T-helper 9 cell (primary cell): Measurements from ENCODE around the gene MYO5C.
"Not testable (repeated sequence)": the region's sequence is repeated elsewhere in the genome, so short reads cannot be mapped to it uniquely, and the experiment has no call there.

Experiments used
- DNase-seq: peaks from one replicate; pipeline ENCODE4 v3.0.0-alpha.2; 2020

Gene MYO5C

GRCh38 chr15:52238989-52239525, 56.5 kb downstream of the MYO5C start:
- DNase-seq = not testable (repeated sequence)

GRCh38 chr15:52238149-52238548, 57.5 kb downstream of the MYO5C start:
- DNase-seq = no peak

GRCh38 chr15:52236013-52236412, 59.6 kb downstream of the MYO5C start:
- DNase-seq = no peak

- no peak for DNase-seq
These were observed 60.7 kb downstream of the MYO5C start for GRCh38 chr15:52234596-52235541.

- no peak for DNase-seq
These were observed 62.2 kb downstream of the MYO5C start for GRCh38 chr15:52233405-52233804.

- DNase-seq = no peak
These were observed 63.3 kb downstream of the MYO5C start for GRCh38 chr15:52232327-52232726.

GRCh38 chr15:52230073-52230472, 65.5 kb downstream of the MYO5C start:
- no peak for DNase-seq

- DNase-seq = no peak
These were observed 66.7 kb downstream of the MYO5C start for GRCh38 chr15:52228921-52229320.

GRCh38 chr15:52227456-52227855, 68.1 kb downstream of the MYO5C start:
- peak; percentile 32 for DNase-seq

- no peak for DNase-seq
These were observed 70.4 kb downstream of the MYO5C start for GRCh38 chr15:52225230-52225629.

- no peak for DNase-seq
These were observed 71.4 kb downstream of the MYO5C start for GRCh38 chr15:52224211-52224610.

- DNase-seq = no peak
These were observed 73.9 kb downstream of the MYO5C start for GRCh38 chr15:52221730-52222129.

- DNase-seq = no peak
These were observed 74.5 kb downstream of the MYO5C start for GRCh38 chr15:52220937-52221660.

GRCh38 chr15:52220251-52220650, 75.4 kb downstream of the MYO5C start:
- no peak for DNase-seq

GRCh38 chr15:52218816-52219215, 76.8 kb downstream of the MYO5C start:
- no peak for DNase-seq

GRCh38 chr15:52218371-52218770, 77.2 kb downstream of the MYO5C start:
- no peak for DNase-seq

GRCh38 chr15:52217186-52217585, 78.4 kb downstream of the MYO5C start:
- DNase-seq = no peak

GRCh38 chr15:52214553-52214952, 81.1 kb downstream of the MYO5C start:
- no peak for DNase-seq

- no peak for DNase-seq
These were observed 82.4 kb downstream of the MYO5C start for GRCh38 chr15:52213206-52213605.

- DNase-seq = peak; percentile 64
These were observed 87.2 kb downstream of the MYO5C start for GRCh38 chr15:52208306-52208946.

- no peak for DNase-seq
These were observed 88.4 kb downstream of the MYO5C start for GRCh38 chr15:52207191-52207590.

GRCh38 chr15:52206446-52206845, 89.2 kb downstream of the MYO5C start:
- DNase-seq = no peak

GRCh38 chr15:52204657-52205056, 90.9 kb downstream of the MYO5C start:
- DNase-seq = no peak
